Epithelial cell of prostate (primary cell): Measurements from ENCODE around the gene IGHMBP2.
"Not testable (repeated sequence)": the region's sequence is repeated elsewhere in the genome, so short reads cannot be mapped to it uniquely, and the experiment has no call there.

Experiments used
- DNase-seq: peaks from one replicate; pipeline ENCODE4 v3.0.0-alpha.2; 2011; ENCODE audit warnings: low read depth, low spot score
- H3K27ac ChIP-seq: fragments of 450-650 bp; 2 replicates; pipeline ENCODE4 v1.5.1; 2017; ENCODE audit warnings: mild to moderate bottlenecking

Gene IGHMBP2

DNA sequence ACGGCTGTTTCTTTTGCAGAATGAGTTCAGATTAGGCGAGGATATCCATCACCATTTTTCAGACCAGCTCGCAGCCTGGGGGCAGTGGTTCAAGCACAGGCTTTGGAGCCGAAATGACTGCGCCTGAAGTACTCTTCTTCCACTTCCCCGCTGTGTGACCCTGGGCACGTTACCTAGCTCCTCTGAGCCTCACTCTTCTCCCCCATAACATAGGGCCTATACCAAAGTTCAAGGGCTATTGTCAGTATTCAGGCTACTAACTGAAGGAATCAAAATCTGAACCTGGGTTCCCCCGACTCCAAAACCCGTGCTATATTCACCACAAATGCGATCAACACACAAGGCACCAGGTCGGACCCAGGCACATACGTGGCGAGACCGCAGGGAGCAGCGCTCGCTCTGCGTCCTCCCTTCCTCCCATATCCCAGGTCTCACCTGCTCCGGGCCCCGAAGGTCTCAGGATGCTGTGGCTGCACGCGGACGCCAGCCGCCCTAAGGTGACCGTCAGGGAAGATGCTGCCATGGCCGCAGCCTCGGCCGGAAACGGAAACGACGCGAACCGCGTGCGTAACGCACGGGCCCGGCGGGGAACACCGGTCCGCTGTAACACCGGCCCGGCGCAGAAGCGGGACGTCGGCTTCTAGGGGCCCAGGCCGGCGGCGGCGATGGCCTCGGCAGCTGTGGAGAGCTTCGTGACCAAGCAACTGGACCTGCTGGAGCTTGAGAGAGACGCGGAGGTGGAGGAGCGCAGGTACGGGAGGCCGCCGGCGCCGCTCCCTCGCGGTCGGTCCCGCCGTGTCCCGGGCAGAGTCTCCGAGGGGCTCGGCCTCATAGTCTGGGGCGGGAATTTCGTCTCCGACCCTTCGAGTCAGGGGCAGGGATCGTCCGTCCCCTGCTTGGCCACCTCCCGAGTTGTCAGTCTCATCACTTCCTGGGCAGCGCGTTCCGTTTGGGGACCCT is at the start of gene IGHMBP2, which contains the start of gene MRPL21:
Gene IGHMBP2 (plus strand): TSS at position 604 of the 960 bp plus-strand sequence. CDS start 62 bp downstream, at position 666.
Gene MRPL21 (minus strand): TSS at position 545 of the 960 bp plus-strand sequence. CDS start 22 bp downstream, at position 523.
- H3K27ac ChIP-seq: peak within 1 kb of the TSS; percentile 65
- peak; percentile 56 for DNase-seq

DNA sequence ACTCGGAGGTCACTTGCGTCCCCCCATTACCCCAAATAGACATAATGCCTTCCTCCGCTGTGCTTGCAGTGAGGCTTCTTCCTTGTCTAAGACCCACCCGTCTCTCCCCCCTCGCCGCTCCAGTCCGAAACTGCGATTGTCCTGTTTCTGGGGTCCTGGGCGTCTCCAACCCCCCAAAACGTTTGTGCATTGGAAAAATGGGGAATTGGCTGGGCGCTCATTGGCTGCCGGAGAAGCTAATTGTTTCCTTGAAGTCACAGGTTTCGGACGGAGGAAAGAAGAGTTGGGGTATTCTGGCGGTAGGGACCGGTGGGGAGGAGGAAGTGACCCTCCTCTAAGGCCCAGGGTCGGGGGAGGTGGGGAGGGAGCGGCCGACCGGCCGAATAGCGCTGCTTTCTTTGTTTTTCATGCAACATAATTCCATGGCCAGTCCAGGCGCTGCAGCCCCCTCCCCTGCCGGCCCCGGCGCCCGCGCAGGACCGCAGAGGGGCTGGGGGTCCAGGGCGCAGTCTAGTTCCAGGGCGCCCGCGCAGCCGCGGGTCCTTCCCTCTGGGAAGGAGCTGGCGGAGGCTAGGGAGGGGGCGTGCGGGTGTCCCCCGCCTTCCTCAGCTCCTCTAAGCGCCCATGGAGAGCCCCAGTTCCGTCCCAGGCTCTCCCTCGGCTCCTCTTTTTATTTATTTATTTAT is 49.3 kb upstream of the IGHMBP2 start:
- no peak for DNase-seq
- no peak overlapping the region for H3K27ac ChIP-seq

DNA sequence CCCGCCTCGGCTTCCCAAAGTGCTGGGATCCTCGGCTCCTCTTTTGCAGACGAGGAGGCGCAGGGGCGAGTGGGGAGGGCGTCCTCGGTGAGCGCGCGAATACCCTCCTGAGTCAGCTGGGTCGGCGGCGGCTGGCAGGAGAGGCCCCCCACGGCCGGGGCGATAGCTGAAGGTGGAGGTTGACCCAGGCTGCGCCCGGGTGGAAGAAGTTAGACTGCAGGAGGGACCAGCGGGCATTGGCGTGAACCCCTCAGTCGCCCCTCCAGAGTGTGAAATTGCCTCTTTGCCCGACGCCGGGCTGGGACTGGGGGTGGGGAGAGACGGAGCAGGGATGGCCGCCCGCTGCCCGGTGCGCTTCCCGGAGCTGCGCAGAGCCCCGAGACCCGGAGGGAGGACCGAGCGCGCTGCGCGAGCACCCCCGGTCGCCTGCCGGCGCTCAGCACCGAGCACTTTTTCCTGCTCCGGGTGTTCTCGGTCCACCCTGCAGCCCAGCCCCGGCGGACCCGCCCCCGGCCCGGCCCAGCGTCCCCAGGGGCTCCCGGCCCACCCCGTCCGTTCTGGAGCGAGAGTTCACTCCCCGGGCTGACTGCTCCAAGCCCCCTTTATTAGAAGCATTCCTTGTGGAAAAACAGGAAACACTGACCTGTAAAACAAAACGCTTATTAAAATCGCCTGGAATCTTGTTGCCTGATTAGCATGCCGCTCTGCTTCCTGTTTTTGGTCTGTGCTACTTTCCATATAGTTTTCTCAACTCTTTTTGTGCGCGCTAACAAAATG is 48.3 kb upstream of the IGHMBP2 start:
- H3K27ac ChIP-seq: no peak overlapping the region
- DNase-seq: no peak

DNA sequence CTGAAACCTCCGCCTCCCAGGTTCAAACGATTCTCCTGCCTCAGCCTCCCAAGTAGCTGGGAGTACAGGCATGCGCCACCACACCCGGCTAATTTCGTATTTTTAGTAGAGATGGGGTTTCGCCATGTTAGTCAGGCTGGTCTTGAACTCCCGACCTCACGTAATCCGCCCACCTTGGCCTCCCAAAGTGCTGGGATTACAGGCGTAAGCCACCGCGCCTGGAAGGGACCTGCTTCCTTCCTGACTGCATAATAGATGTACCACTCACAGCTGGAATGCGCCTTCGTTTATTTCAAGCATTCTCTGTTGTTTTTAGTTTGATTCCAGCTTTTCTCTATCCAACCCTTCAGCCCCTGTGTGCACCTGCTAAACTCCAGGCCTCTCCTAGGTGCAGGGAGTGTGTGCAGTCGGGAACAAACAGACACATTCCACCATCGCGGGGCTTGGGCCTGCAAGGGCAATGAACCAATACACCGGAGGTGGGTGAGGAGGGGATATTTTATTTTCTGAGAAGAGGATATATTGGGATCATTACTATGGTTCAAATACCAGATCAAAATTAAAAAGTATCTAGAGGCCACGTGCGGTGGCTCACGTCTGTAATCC is 47.2 kb upstream of the IGHMBP2 start:
- not testable (repeated sequence) for DNase-seq, H3K27ac ChIP-seq

DNA sequence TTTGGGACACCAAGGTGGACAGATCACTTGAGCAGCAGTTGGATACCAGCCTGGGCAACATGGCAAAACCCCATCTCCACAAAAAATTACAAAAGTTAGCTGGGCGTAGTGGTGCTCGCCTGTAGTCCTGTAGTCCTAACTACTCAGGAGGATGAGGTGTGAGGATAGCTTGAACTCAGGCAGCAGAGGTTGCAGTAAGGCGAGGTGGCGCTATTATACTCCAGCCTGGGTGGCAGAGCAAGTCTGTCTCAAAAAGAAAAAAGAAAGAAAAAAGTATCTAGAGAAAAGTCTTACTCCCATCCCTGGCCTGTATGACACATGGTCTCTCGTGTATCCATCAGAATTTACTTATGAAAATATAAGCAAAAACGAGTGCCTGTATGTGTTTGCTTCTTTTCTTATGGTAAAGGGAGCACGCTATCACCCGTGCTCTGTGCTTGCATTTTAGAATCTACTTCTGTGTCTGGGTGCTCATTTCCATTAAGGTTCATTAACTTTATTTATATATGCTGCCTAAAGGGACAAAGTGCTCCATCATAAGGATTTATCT is 46.6 kb upstream of the IGHMBP2 start:
- no peak overlapping the region for H3K27ac ChIP-seq
- no peak for DNase-seq

DNA sequence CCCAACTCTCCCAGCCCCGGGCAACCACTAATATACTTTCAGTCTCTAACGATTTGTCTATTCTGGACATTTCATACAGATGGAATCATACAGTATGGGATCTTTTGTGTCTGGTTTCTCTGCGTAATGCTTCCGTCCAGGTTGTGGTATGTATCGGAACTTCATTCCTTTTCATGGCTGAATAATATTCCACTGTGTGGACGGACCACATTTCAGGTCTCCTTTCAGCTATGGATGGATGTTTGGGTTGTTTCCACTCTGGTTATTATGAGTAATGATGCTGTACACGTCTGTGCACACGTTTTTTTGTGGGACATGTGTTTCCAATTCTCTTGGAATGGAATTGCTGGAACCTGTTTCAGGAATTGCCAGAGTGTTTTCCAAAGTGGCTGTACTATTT is 44.6 kb upstream of the IGHMBP2 start:
- no peak for DNase-seq
- H3K27ac ChIP-seq: no peak overlapping the region

DNA sequence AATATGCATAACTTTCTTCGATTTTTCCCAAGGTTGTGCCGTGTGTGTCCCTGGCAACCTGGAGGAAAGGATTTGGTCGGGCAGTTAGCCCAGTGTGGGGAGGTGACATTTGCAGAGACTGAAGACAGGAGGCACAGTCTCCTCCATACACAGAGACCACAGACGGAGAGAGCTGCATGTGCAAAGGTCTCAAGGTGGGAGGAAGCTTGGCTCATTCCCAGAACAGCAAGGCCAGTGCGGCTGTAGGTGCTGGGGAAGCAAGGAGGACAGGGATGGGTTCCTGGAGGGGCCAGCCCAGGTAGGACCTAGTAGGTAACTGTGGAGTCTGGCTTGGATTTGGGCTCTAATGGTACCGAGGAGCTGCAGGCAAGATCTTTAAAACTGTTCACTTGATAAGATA is 41.3 kb upstream of the IGHMBP2 start:
- no peak for DNase-seq
- H3K27ac ChIP-seq: no peak overlapping the region

DNA sequence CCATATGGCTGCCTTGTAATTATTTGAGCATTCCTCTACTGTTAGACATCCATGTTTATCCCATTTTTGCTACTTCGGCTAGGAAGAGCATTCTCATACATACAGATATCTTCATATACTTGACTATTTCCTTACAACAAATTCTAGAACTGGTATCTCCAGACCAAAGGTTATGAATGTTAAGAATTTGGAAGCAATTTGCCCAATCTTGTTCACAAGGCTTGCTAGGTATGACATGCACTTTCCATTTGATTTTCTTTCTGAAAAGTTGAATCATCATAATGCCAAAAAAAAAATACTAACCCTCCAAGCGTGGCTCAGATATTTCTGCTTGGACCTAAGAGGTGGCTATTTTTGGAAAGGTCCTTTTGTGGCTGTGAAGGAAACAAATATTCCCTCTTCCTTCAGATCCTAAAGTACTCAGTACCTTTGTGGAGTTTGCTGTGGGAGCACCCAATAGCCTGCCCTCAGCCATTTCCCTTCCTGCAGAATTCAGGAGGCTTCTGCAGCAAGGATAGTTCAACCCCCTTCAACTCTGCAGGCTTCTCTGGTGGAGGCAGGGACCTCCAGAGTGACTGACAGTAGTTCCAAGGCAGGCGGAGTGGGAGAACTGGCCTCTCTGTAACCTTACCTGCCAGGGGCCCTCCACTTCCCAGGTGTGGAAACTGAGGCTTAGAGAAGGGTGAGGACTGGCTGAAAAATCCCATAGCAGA is 40.0 kb upstream of the IGHMBP2 start:
- DNase-seq: no peak
- H3K27ac ChIP-seq: no peak overlapping the region

DNA sequence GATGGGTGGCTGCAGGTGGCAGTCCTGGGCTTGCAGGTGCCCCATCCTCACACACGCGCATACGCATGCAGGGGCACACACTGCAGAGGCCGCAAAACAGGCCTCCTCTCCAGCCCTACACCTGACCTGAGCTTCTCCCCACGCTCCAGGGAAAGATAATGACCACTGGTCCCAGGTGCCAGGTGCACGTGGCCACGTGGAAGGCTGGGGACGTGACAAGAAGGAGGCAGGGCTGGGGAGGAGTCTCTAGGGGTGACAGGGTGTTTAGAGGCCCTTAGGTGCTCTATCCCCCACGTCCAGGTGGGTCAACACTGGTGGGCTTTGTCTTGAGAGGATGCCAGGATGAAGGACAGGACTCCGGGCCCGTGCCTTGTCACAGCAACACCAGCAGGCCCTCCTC is 38.5 kb upstream of the IGHMBP2 start:
- DNase-seq: no peak
- H3K27ac ChIP-seq: no peak overlapping the region

DNA sequence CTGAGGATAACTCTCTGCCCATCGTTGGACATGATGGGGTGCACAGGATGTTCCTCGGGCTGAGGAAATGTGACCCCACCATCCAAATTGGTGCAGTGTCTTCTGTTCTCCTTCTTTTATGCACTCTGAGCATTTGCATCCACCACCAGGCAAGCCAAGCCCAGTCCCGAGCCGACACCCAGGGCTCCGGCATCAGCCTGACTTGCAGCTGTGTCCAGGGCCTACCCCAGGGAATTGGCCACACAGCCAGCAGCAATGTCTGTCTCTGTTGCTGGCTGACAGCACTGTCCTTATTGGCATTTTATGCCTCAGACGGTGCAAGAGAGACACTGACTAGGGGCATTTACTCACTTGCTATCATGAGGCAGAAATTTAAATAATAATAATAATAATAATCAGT is 36.6 kb upstream of the IGHMBP2 start:
- no peak overlapping the region for H3K27ac ChIP-seq
- DNase-seq: no peak

DNA sequence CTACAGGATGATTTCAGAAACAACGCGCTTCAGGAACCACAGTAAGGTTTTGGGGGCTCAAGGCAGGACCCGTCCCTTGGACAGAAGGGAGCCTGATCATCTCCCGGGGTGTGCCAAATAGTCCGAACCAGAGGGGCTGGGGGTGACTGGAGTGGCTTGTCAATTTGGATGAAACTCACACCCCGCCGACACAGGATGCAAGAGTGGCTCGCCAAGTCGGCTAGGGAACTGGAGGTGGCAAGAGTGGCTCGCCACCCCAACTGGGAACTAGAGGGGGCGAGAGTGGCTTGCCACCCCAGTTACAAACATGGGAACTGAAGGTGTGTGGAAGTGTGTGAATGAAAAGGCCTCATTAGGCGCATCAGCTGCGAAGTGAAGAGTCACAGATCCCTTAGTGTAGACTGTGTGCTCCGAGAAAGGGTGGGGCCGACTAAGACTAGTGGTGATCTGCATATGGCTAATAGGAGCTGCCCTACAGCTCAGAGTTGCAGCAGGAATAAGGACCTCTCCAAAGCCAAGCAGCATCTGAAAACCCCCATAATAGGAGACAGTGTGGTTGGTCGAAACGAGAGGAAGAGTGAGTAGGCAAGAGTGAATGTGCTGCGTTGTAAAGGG is 35.4 kb upstream of the IGHMBP2 start:
- no peak for DNase-seq
- H3K27ac ChIP-seq: no peak overlapping the region

DNA sequence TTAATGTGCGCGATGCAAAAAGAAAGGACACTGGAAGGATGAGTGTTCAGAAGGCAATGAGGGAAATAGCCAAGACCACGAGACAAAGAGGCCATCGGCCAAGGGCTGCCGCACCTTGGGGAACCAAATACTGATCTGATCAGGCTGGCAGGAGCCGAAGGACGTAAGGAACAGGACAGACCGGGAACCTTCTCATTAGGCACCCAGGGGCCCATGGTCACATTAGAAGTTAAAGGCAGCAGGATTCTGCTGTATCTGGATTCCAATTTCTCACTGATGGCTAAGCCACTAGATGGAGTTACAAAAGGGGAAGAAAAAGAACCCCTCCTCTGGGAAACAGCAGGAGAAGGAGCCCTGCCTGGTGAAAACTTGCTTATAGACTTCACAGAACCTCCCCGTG is 33.2 kb upstream of the IGHMBP2 start:
- no peak overlapping the region for H3K27ac ChIP-seq
- no peak for DNase-seq

DNA sequence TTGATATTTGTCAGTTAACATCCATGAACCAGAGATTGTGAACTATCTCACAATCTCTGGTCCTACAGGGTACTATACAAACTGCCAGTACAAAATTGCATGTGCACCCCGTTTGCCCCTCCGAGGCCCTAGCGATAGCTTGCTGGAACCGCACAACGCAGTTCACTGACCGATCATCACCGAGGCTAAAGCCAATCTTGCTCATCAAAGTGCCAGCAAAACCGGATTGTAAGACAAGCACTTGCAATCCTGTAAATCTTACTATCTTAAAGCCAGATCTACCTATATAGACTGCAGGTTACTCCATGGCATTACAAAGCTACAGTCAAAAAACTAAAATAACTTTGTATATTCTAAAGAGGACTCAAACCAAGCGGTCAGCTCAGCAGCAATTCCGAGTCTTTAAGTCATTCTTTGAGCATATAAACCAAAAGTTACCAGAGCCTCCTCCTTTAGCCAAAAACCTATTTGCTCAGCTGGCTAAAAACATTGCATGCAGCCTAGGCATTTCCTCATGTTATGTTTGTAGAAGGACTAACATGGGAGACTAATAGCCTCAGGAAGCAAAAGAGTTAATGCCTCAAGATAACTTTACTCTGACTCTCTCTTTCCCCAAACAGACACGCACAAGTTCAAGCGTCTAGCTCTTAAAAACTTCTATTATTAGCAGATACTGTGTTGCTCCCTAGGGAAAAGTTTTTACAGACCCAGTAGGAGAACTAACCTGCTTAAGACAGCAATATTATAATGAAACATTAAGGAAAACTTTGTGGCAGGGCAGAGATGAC is 31.3 kb upstream of the IGHMBP2 start:
- no peak for DNase-seq
- no peak overlapping the region for H3K27ac ChIP-seq

DNA sequence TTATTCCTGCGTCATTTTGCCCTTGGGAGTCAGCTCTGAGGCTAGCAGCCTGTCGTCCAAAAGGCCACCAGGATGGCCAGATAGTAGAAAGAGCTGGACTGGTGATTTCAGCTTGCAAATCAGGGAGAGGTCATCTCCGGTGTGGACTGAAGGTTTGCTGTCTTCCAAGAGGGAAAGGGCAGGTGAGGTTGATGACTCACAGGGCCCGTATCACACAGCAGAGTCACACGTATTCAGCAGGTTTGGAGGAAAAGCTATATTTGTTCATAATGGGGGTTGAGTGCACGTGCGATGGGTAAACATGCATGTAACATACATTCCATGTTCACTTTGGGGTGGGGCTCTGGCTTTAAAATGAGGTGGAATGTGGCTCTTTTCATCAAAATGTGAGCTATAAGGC is 25.7 kb upstream of the IGHMBP2 start:
- H3K27ac ChIP-seq: no peak overlapping the region
- DNase-seq: no peak

DNA sequence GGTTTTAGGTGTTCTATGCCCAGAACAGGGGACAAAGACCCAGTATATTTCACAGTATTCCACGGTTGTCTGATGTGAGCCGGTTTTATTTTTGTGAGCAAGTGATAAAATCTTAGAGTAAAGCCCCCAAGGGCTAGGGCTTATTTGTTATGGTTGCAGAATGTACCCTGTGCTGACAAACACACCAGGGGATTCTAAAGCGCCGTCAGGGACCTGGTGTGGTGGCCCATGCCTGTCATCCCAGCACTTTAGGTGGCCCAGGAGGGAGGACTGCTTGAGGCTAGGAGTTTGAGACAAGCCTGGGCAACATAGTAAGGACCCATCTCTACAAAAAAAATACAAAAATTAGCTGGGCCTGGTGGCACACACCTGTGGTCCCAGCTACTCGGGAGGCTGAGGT is 22.8 kb upstream of the IGHMBP2 start:
- H3K27ac ChIP-seq: no peak overlapping the region
- no peak for DNase-seq

DNA sequence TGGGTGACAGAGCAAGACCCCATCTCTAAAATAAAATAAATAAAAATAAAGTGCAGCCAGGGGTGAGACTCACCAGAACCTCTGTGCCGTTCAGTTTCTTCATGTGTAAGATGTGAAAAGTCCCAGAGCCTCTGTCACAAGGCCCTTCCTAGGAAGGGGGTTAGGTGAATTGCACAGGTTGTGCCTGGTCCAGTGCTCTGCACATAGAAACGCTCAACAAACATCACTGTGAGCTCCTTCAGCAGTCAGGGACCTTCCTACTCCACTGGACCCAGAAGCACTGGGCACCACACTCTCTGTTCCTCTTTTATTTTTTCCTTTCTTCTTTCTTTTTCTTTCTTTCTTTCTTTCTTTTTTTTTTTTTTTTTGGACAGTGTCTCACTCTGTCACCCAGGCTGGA is 22.4 kb upstream of the IGHMBP2 start:
- H3K27ac ChIP-seq: no peak overlapping the region
- DNase-seq: no peak

DNA sequence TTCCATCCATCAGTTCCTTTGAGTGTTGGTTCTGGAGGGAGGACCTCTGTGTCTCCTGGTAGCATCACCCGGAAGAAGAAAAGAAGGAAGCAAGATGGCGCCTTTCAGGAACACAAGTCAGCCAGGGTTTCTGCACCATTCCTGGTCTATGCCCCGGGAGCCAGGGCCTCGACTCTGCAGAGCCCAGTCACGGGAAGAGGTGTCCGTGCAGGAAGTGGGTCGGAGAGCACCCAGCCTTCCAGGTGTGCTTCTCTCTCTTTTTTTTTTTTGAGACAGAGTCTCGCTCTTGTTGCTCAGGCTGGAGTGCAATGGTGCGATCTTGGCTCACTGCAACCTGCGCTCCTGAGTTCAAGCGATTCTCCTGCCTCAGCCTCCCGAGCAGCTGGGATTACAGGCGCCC is 21.3 kb upstream of the IGHMBP2 start:
- no peak for DNase-seq
- no peak overlapping the region for H3K27ac ChIP-seq

DNA sequence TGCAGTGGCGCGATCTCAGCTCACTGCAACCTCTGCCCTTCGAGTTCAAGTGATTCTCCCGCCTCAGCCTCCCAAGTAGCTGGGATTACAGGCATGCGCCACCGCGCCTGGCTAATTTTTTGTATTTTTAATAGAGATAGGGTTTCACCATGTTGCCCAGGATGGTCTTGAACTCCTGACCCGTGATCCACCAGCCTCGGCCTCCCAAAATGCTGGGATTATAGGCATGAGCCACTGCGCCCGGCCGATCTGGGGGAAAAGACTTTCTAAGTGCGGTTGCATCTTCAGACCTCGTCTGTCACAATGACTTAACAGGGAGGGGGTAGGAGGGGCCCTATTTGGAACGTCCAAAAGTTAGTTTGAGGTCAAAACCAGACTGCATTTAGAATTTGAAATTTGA is 18.9 kb upstream of the IGHMBP2 start:
- not testable (repeated sequence) for DNase-seq, H3K27ac ChIP-seq
